ENCODE results near the gene FMNL3.

FMNL3 gene

GRCh38 chr12:49649892-49650291 lies 57.3 kb downstream of the FMNL3 start:
- TF ChIP-seq EZH2phosphoT487 (IDR thresholded peaks at IDR 0.05; ENCODE audit: low read length) (no peak), EZH2 (optimal IDR thresholded peaks at IDR 0.05; ENCODE audit: low read depth, low read length) (no peak), CTCF (IDR thresholded peaks at IDR 0.05; ENCODE audit: low read length) (no peak)

GRCh38 chr12:49649445-49649844 lies 57.8 kb downstream of the FMNL3 start:
- DNase-seq, result no peak
- no peak overlapping the region for H3K4me2 ChIP-seq (ENCODE audit: low read depth, low read length)
- no peaks in the 10 kb centered on the region for H3K36me3 ChIP-seq (replicated peaks; ENCODE audit: insufficient read depth, low read length)
- no peaks in the 10 kb centered on the region for H3K9me2 ChIP-seq (replicated peaks; ENCODE audit: insufficient read depth, low read length)
- no peak overlapping the region for H3K4me3 ChIP-seq (ENCODE audit: low read length)
- no peaks in the 10 kb centered on the region for H3K27me3 ChIP-seq (replicated peaks; ENCODE audit: insufficient read depth, low read length)
- no peak overlapping the region for H3K9ac ChIP-seq (ENCODE audit: low read length)
- peaks cover 19% of the 10 kb centered on the region for H3K4me1 ChIP-seq (ENCODE audit: low read length)
- TF ChIP-seq EZH2 (optimal IDR thresholded peaks at IDR 0.05; ENCODE audit: low read depth, low read length), result no peak
- TF ChIP-seq CTCF (IDR thresholded peaks at IDR 0.05; ENCODE audit: low read length), result no peak
- no peak for TF ChIP-seq EZH2phosphoT487 (IDR thresholded peaks at IDR 0.05; ENCODE audit: low read length)
- H3K9me3 ChIP-seq (replicated peaks; ENCODE audit: insufficient read depth, low read length), result no peaks in the 10 kb centered on the region
- H3K79me2 ChIP-seq (ENCODE audit: low read length), result no peaks in the 10 kb centered on the region
- H3K27ac ChIP-seq (ENCODE audit: low read length), result no peak overlapping the region
- H2AFZ ChIP-seq (ENCODE audit: low read length), result no peak overlapping the region
- H4K20me1 ChIP-seq (ENCODE audit: insufficient read depth, low read length), result no peaks in the 10 kb centered on the region
- H3F3A ChIP-seq (ENCODE audit: insufficient read depth, low read length), result peaks cover 9% of the 10 kb centered on the region

More at GRCh38 chr12:49649892-49650291, 57.3 kb downstream of the FMNL3 start:
- Histone ChIP-seq H3F3A (ENCODE audit: insufficient read depth, low read length) (peaks cover 9% of the 10 kb centered on the region), H3K4me1 (ENCODE audit: low read length) (peaks cover 19% of the 10 kb centered on the region), H2AFZ (ENCODE audit: low read length) (no peak overlapping the region), H3K9me2 (replicated peaks; ENCODE audit: insufficient read depth, low read length) (no peaks in the 10 kb centered on the region), H3K36me3 (replicated peaks; ENCODE audit: insufficient read depth, low read length) (no peaks in the 10 kb centered on the region), H3K27me3 (replicated peaks; ENCODE audit: insufficient read depth, low read length) (no peaks in the 10 kb centered on the region), H3K4me3 (ENCODE audit: low read length) (no peak overlapping the region), H3K9me3 (replicated peaks; ENCODE audit: insufficient read depth, low read length) (no peaks in the 10 kb centered on the region), H3K9ac (ENCODE audit: low read length) (no peak overlapping the region), H3K79me2 (ENCODE audit: low read length) (no peaks in the 10 kb centered on the region), H3K4me2 (ENCODE audit: low read depth, low read length) (no peak overlapping the region), H4K20me1 (ENCODE audit: insufficient read depth, low read length) (no peaks in the 10 kb centered on the region), H3K27ac (ENCODE audit: low read length) (no peak overlapping the region)
- no peak for DNase-seq

GRCh38 chr12:49648712-49649003 lies 58.5 kb downstream of the FMNL3 start:
- no peak for DNase-seq
- TF ChIP-seq EZH2phosphoT487 (IDR thresholded peaks at IDR 0.05; ENCODE audit: low read length) (no peak), CTCF (IDR thresholded peaks at IDR 0.05; ENCODE audit: low read length) (no peak), EZH2 (optimal IDR thresholded peaks at IDR 0.05; ENCODE audit: low read depth, low read length) (no peak)
- Histone ChIP-seq H2AFZ (ENCODE audit: low read length) (no peak overlapping the region), H3K36me3 (replicated peaks; ENCODE audit: insufficient read depth, low read length) (no peaks in the 10 kb centered on the region), H3K4me3 (ENCODE audit: low read length) (no peak overlapping the region), H4K20me1 (ENCODE audit: insufficient read depth, low read length) (no peaks in the 10 kb centered on the region), H3K4me2 (ENCODE audit: low read depth, low read length) (peak overlapping the region; percentile 26; the same call in 1 of the 2 replicates), H3K79me2 (ENCODE audit: low read length) (no peaks in the 10 kb centered on the region), H3K9ac (ENCODE audit: low read length) (no peak overlapping the region), H3K27ac (ENCODE audit: low read length) (peak overlapping the region; percentile 18; the same call in 1 of the 2 replicates), H3K4me1 (ENCODE audit: low read length) (peaks cover 19% of the 10 kb centered on the region), H3K9me3 (replicated peaks; ENCODE audit: insufficient read depth, low read length) (no peaks in the 10 kb centered on the region), H3K27me3 (replicated peaks; ENCODE audit: insufficient read depth, low read length) (no peaks in the 10 kb centered on the region), H3F3A (ENCODE audit: insufficient read depth, low read length) (peaks cover 9% of the 10 kb centered on the region), H3K9me2 (replicated peaks; ENCODE audit: insufficient read depth, low read length) (no peaks in the 10 kb centered on the region)

Measured in MM.1S (cell line).